Subcutaneous abdominal adipose tissue (tissue), 5 donors: ENCODE results near the gene SDHA.
"Not testable (repeated sequence)": the region's sequence is repeated elsewhere in the genome, so short reads cannot be mapped to it uniquely, and the experiment has no call there.

ENCODE experiments used
- H3K27ac ChIP-seq: one replicate; pipeline ENCODE4 v1.7.0; 2013; ENCODE audit warnings: low read depth, mild to moderate bottlenecking, inconsistent platforms, low read length, moderate library complexity
- H3K27me3 ChIP-seq, 5 donors: one replicate each; pipeline ENCODE4 v1.7.0; 2013; ENCODE audit warnings: low read length in 5 of 5, inconsistent platforms in 1 of 5; ENCODE audit not compliant: control insufficient read depth in 5 of 5, insufficient read depth in 4 of 5
- H3K36me3 ChIP-seq, 5 donors: one replicate each; pipeline ENCODE4 v1.7.0; 2013; ENCODE audit warnings: low read length in 5 of 5; ENCODE audit not compliant: control insufficient read depth in 5 of 5, insufficient read depth in 5 of 5
- H3K4me1 ChIP-seq, 5 donors: one replicate each; pipeline ENCODE4 v1.7.0; 2013; ENCODE audit warnings: low read length in 5 of 5, mild to moderate bottlenecking in 3 of 5, moderate library complexity in 1 of 5; ENCODE audit not compliant: control insufficient read depth in 5 of 5, insufficient read depth in 5 of 5
- H3K4me3 ChIP-seq, 5 donors: one replicate each; pipeline ENCODE4 v1.7.0; 2013; ENCODE audit warnings: low read length in 5 of 5, low read depth in 1 of 5
- H3K9ac ChIP-seq, 5 donors: one replicate each; pipeline ENCODE4 v1.7.0; 2013; ENCODE audit warnings: low read length in 5 of 5, mild to moderate bottlenecking in 4 of 5, moderate library complexity in 3 of 5
- H3K9me3 ChIP-seq, 5 donors: one replicate each; pipeline ENCODE4 v1.7.0; 2013; ENCODE audit warnings: low read length in 5 of 5; ENCODE audit not compliant: control insufficient read depth in 5 of 5
- donor health status: healthy.
- donor health status: healthy.
- donor health status: healthy.
- donor health status: healthy.
- donor health status: healthy.

The SDHA gene

GRCh38 chr5:204966-205670 lies 13.0 kb upstream of the SDHA start:
- no peaks in the 10 kb centered on the region for H3K9me3 ChIP-seq
- H3K36me3 ChIP-seq = peaks cover 5 to 35% (median 33%) of the 10 kb centered on the region in 5 donors
- H3K4me3 ChIP-seq = no peak overlapping the region
- no peak overlapping the region for H3K9ac ChIP-seq
- H3K4me1 ChIP-seq = peaks cover 0 to 13% (median 7%) of the 10 kb centered on the region in 5 donors
- H3K27ac ChIP-seq = no peak overlapping the region
- no peaks in the 10 kb centered on the region for H3K27me3 ChIP-seq

GRCh38 chr5:206406-206805 lies 11.7 kb upstream of the SDHA start:
- no peaks in the 10 kb centered on the region for H3K27me3 ChIP-seq
- H3K27ac ChIP-seq = no peak overlapping the region
- peaks cover 0 to 13% (median 7%) of the 10 kb centered on the region in 5 donors for H3K4me1 ChIP-seq
- peaks cover 5 to 35% (median 33%) of the 10 kb centered on the region in 5 donors for H3K36me3 ChIP-seq
- no peaks in the 10 kb centered on the region for H3K9me3 ChIP-seq
- H3K4me3 ChIP-seq = no peak overlapping the region
- no peak overlapping the region for H3K9ac ChIP-seq

- Histone ChIP-seq H3K9me3 (no peaks in the 10 kb centered on the region), H3K36me3 (peaks cover 5 to 35% (median 33%) of the 10 kb centered on the region in 5 donors), H3K27ac (no peak overlapping the region), H3K4me3 (no peak overlapping the region), H3K27me3 (no peaks in the 10 kb centered on the region), H3K9ac (no peak overlapping the region), H3K4me1 (peaks cover 0 to 13% (median 7%) of the 10 kb centered on the region in 5 donors)
These were observed 11.1 kb upstream of the SDHA start for GRCh38 chr5:206927-207536.

- Histone ChIP-seq H3K27me3 (no peaks in the 10 kb centered on the region), H3K36me3 (peaks cover 5 to 35% (median 33%) of the 10 kb centered on the region in 5 donors)
These were observed 10.5 kb upstream of the SDHA start for GRCh38 chr5:207599-207998.

GRCh38 chr5:208449-209114 lies 9.5 kb upstream of the SDHA start:
- Histone ChIP-seq H3K27me3 (no peaks in the 10 kb centered on the region), H3K36me3 (peaks cover 5 to 33% (median 28%) of the 10 kb centered on the region in 5 donors), H3K27ac (no peak overlapping the region), H3K4me1 (peaks cover 0 to 13% (median 7%) of the 10 kb centered on the region in 5 donors), H3K4me3 (no peak overlapping the region), H3K9ac (no peak overlapping the region), H3K9me3 (no peaks in the 10 kb centered on the region)

More at GRCh38 chr5:207599-207998, 10.5 kb upstream of the SDHA start:
- Histone ChIP-seq H3K9me3 (no peaks in the 10 kb centered on the region), H3K9ac (no peak overlapping the region), H3K4me1 (peaks cover 0 to 13% (median 7%) of the 10 kb centered on the region in 5 donors), H3K4me3 (no peak overlapping the region), H3K27ac (no peak overlapping the region)

- Histone ChIP-seq H3K27me3 (no peaks in the 10 kb centered on the region), H3K36me3 (peaks cover 0 to 13% (median 8%) of the 10 kb centered on the region in 5 donors), H3K9me3 (no peaks in the 10 kb centered on the region), H3K27ac (no peak overlapping the region), H3K9ac (no peak overlapping the region), H3K4me1 (peaks cover 0 to 9% (median 5%) of the 10 kb centered on the region in 5 donors), H3K4me3 (no peak overlapping the region)
These were observed 4.2 kb upstream of the SDHA start for GRCh38 chr5:213803-214395.

- peaks cover 2 to 23% (median 16%) of the 10 kb centered on the region in 5 donors for H3K4me1 ChIP-seq
- H3K27ac ChIP-seq, H3K27me3 ChIP-seq, H3K9me3 ChIP-seq, H3K9ac ChIP-seq, H3K4me3 ChIP-seq: not testable (repeated sequence)
- peaks cover 0 to 13% (median 8%) of the 10 kb centered on the region in 5 donors for H3K36me3 ChIP-seq
These were observed 2.9 kb upstream of the SDHA start for GRCh38 chr5:215256-215655.

GRCh38 chr5:216076-216475 lies 2.0 kb upstream of the SDHA start:
- not testable (repeated sequence) for H3K27ac ChIP-seq, H3K27me3 ChIP-seq, H3K9me3 ChIP-seq, H3K9ac ChIP-seq, H3K4me3 ChIP-seq
- peaks cover 0 to 13% (median 8%) of the 10 kb centered on the region in 5 donors for H3K36me3 ChIP-seq
- peaks cover 2 to 28% (median 22%) of the 10 kb centered on the region in 5 donors for H3K4me1 ChIP-seq

- Histone ChIP-seq H3K4me1 (peaks cover 2 to 40% (median 34%) of the 10 kb centered on the region in 5 donors), H3K9me3 (no peaks in the 10 kb centered on the region), H3K9ac (peak overlapping the region; percentile 63 to 98 (median 95)), H3K36me3 (peaks cover 0 to 9% (median 5%) of the 10 kb centered on the region in 5 donors), H3K4me3 (peak overlapping the region; percentile 77 to 91 (median 88)), H3K27ac (peak overlapping the region; percentile 84), H3K27me3 (no peaks in the 10 kb centered on the region)
These were observed 554 bp downstream of the SDHA start for GRCh38 chr5:218457-219291.
